GM21723 (cell line): ENCODE measurements around the gene CHST1.

Source experiments
- ATAC-seq: cut with Tn5 transposase; IDR thresholded peaks from one replicate; pipeline ENCODE4 v1.9.1; 2021; ENCODE audit warnings: mild to moderate bottlenecking, moderate library complexity; ENCODE audit not compliant: unreplicated experiment

The CHST1 gene

DNA sequence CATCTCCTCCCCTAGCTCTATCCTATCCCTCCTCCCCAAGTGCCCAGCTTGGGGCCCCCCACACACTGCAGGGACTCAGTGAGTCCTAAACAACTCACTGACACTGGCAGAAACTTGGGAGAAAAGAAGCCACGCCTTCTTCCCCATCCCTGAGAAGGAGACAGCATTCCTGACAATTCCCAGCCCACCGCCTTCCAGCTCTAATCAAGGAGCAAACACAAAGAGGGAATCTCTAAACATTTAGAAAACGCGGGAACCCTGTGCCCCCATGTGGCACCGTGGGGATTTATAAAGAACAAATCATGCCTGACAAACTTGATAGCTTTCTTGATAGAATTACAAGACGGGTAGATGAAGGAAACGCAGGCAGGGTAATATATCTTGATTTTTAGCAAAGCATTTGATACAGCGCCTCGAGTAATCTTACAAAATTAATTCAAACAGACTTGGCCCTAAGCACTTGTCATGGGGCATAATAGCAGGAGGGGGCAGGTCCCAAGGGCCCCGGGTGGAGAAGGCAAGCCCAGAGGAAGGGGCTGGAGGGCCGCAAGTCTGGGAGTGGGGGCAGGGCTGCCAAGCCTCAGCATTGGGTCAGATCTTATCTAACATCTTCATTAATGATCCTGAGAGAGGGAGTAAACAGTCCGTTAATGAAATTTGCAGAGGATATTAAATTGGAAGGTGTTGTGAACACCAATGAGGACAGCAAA lies 4.5 kb downstream of the CHST1 start:
- no peak for ATAC-seq

DNA sequence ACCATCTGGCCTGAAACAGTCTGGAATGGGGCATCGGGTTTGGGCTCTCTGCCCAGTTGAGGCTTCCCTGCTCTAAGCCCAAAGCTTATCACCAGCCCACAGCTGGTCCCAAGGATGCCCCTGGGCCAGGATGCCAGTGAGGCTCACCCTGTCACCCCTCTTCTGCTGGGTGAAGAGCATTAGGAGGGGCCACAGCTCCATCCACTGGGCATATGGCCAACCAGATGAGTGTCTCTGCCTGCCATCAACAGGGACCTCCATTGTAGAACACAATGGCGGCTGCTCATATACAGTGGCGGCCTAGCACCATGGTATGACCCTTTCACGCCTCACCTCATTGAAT lies 5.6 kb downstream of the CHST1 start:
- no peak for ATAC-seq

DNA sequence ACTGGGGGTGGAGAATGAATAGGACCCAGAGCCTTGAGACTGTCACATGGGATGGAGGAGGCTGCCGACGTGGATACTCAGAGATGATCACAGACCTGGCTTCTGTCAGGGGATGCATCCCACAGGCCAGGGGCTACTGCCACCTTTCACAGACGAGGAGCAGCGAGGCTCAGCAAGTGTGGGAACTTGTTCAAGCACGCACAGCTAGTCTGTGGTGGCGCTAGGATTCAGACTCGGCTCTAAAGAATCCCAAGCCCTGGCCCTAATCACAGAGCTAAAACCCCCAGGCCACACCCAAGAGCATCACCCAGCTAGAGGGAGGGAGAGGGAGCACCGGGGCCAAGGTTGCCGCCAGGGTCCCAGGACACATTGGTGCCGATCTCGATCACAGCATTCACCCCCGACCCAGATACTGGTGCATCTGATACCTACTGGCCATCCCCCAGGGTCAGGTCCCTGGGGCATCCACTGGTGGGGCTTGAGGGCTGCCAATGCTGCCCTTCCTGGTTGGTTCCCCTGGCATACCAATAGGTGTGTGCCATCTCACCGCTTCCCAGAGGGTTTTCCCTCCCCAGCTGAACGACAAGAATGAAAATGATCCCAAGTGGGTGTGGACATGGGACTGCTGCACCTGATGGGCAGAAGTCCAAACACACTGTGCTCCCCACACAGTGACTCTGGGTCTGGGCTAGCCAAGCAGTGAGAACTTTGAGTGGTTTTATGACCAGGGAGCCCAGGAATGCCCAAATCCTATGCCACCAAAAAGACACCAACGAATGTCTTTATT lies 6.2 kb downstream of the CHST1 start:
- ATAC-seq = no peak

DNA sequence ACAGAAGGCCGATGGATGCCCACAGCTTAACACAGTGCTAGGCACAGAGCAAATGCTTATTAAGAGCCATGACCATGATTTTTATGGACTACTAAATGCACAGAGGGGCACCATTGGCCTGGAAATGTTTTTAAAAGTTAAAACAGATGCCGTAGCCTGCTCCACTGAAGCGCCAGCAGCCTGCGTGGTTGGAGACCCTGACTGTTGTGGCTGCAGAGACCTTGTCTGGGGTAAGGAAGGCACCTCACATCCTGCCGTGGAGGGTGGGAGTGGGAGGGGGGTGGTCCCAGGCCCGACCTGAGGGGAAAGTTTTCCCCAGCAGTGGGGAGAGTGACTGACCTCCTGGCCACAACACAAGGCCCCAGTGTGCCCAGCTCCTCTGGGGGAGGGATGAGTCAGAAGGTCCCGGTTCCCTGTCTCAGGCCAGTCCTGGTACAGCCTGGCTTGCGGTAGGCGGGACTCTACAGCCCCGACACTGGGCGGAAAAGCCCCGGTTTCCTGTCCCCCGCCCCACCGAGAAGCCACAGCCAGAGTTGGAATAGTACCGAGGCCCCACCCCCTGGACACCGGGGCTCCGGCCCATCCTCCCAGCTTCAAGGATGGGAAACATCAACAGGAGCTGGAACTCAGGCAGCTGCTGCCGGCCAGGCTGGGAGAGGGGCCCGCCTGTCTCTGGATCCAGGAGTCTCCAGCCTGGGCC lies 7.0 kb downstream of the CHST1 start:
- no peak for ATAC-seq

DNA sequence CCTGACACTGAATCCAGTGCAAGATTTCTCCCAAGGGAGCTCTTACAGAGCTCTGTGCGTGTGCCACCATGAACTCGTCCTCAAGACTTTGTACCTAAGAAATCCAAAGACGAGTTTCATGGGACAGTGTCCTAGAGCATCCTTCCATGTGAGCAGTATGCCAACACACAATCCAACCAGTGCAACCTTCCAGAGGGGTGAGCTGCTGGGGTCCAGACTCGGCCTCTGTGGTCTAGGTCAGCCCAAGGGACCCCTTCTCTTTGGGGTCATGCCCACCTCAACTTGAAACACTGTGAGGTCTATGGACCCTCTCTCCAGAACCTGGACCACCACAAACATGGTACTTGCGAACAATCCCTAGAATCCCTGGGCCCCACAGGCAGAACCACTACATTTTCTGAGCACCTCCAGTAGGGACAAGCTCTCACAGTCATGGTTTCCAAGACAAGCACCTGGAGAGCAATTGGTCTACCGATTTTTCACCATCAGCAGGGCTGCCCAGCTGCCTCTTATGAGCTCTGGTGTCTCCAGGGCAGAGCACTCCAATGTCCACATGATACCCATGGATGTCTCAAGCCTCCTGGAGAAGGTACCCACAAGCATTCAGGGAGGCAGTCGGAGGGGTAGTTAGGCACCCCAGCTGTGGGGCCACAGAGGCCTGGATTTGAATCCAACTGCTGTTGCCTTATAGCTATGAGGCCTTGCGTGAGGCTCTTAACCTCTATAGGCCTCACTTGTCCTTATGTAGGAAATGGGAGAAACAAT lies 7.7 kb downstream of the CHST1 start:
- ATAC-seq = no peak

DNA sequence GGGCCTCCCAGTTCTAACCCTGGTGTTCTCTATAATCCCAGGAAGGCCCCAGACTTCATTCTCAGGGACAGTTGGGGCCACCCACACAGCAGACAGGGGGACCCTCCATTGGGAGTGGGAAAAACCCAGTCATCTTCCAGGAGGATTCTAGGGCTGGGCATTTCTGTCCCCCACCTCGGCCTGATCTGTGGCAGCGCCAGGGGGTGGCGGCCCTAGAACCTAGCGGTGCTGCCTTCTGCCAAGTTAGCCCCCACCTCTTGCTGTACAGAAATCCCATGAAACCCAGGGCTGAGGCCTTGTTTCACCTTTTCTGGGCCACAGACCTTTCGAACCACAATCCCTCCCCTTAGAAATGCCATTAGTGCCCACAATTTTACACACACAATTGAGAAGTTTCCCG lies 9.6 kb downstream of the CHST1 start:
- ATAC-seq = no peak

DNA sequence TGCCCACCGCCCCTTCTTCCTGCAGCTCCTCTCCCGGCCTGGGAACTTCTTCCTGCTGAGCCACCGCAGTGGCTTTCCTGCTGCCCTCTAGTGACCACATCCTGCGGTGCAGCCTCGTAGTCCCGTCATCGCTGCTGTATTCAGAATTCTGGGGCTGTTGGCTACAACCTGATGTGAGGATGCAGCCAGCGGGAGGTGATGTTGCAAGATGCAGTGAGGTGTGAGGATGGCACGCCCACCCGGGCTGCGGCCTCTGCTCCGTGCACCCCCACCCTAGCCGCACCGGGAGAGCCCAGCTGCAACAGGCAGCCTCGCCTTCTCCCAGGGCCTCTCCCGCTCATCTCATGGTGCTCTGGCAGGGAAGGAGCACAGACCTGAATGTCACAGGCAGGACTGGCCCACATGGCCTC lies 10.1 kb downstream of the CHST1 start:
- ATAC-seq = no peak

DNA sequence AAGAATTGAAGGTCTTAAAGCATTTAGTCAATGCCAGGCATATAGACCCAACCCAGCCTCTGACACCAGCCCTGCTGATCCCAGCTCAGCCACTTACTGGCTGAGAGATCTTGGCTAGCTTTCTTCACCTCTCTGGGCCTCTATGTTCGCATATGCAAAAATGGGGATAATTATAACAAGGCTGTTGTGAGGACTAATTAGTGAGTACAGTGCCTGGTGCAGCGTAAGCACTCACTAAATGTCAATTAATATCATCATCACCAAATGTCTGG lies 10.5 kb downstream of the CHST1 start:
- ATAC-seq = no peak

DNA sequence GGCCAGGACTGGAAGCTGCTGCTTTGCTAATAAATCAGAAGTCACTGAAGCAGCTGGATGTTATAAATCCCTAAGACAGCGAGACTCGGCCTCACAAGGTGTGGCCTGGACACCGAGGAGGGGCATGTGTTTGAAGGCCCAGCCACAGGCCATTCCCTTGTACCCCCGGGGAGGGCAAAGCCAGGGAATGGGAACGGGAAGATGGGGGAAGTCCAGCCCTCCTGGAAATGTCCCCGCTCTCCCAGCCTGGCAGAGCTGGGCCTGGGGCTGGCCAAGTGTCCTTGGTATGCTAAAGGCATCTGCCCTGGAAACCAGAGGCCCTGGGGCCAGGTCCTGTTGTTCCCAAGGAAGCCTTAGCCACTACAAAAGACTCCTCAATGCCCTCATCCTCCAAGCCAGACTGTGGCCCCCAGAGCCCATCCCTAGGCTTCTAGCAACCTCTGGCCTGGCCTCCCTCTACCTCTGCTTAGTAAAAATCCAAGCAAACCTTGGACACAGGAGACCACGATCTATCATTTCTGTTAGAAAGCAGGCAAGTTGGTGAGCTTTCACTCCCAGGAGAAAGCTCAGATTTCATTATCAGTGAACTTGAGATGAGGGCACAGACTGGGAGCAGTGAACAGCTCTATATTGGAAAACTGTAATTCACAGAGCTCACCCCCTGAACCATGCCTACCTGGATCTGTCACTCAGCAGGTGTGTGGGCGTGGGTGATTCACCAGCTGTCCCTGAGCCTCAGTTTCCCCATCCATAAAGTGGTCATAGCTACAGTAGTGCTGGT lies 11.0 kb downstream of the CHST1 start:
- ATAC-seq = no peak

DNA sequence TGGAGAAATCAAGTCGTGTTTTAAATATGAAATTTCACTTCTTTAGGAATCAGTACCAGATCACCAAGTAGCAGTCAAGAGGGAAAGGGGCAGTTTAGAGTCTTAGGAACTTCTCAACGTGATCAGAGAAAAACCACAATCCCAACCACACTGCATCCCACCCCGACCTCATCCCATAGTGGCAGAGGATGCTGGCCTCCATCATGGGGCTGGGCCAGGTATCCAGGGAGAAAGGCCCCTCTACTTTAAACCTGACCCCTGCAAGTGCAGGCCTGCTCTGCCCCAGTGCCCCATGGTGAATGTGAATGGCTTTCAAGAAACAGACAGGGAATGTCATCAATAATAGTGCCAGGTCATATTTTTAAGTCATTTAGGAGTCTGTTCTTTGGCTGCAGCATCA lies 12.1 kb downstream of the CHST1 start:
- ATAC-seq = no peak

DNA sequence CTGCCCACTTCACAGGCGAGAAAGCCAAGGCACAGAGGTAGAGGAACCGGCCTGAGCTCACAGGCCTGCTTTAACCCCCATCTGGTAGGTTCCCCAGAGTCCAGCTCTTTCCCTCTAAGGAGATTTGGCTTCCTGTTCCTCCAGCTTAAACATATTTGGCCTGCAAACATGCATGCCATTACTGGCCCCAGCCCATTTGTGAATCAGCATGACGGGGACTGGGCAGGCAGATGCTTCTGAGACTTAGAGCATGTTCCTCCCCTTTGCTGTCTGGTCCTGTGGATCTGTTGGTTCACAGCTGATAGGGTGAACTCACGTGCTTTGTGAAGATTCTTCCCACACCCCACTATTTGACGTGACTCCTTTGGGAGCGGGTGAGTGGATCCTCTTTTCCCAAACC lies 12.6 kb downstream of the CHST1 start:
- no peak for ATAC-seq

DNA sequence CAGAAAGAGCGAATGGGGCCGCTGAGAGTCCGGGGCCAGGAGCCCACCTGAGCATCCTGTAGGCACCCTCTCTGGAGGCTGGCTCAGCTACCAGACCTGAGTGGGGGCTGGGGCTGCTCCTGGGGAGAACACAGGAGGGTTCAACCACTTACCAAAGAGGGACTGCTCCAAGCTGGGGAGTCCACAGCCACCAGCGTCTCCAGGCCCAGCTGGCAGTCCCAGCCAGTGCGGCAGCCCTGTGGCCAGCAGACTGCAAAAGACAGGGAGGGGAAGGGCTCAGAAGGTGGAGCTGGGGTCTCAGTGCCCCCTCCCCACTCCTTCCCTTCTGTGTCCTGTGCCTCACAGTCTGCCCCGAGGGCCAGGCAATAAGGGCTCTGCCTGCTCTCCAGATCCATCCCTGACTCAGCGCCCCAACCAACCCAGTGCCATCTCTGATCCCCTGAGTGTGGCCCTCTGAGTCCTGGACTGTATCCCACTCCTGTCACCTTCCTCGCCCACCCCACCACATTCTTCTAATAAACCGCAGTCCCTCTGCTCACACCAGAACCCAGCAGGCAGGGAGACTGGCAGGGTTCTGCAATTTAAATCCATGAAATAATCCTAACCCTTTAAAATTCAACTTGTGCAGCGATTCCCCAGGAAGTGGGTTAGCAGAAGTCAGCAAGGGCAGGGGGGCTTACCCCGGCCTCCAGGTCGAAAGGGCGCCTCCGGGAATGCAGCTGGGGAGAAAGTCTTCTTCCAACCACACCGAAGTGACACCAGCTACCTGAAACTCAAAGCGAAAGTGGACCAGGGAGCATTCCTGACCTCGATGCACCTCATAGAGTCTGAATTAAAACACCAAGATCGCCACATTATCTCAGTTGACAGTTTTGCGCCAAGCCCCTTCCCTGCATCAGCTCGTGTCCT lies 13.3 kb downstream of the CHST1 start:
- ATAC-seq = no peak

DNA sequence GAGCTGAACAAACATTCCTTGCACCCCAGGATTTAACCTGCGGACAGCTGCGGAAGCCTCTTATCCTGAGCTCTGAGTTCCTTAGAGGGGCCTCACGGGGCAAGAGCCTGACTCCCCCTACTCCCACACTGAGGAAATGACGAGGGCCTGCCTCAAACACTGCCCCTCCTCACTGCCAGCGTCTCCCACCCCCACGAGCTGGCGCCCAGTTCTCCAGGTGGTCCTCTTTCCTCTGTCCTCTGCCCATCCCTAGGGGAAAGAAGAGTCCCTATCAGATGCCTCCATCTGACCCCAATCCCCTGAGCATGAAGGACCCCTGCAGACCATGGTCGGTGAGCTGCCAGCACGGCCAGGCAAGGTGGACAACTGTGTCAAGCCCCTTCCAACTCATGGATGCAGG lies 14.3 kb downstream of the CHST1 start:
- no peak for ATAC-seq

DNA sequence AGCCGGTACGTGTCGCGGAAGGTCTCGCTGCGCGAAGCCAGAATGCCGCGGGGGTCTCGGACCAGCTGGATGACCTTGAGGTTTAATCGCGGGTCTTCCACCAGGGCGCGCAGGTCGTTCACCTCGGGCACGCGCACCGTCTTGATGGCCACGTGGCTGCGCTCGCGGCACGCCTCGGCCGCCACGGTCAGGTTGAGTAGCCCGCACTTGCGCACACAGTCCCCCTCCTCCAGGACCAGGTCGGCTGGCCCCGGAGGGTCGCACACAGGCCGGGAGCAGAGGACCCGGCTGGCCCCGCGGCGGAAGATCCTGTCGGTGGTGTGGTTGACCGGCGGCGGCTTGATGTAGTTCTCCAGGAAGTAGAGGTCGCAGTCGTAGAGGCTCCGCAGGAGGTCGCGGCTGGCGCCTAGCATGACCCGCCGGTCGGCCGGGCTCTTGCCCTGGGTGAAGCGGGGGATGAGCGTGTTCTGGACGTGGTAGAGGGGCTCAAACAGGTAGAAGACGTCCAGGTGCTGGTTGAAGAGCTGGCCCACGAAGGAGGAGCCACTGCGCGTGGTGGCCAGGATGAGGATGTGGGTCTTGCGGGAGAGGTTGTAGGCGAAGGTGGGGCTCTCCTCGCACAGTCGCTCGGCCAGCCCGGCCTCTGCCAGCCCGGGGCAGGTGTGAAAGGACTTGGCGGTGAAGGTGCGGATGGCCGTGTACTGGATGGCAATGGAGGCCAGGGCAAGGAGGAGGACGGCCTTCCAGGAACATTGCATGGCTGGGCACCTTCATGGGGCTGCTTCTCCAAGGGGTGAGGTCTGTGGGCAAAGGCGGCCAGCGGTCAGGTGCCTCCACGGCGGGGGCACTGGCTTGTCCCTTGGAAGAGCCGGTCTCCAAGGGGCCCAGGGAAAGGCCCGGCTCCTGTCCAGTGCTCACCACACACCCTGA lies 15.0 kb downstream of the CHST1 start:
- ATAC-seq = no peak

DNA sequence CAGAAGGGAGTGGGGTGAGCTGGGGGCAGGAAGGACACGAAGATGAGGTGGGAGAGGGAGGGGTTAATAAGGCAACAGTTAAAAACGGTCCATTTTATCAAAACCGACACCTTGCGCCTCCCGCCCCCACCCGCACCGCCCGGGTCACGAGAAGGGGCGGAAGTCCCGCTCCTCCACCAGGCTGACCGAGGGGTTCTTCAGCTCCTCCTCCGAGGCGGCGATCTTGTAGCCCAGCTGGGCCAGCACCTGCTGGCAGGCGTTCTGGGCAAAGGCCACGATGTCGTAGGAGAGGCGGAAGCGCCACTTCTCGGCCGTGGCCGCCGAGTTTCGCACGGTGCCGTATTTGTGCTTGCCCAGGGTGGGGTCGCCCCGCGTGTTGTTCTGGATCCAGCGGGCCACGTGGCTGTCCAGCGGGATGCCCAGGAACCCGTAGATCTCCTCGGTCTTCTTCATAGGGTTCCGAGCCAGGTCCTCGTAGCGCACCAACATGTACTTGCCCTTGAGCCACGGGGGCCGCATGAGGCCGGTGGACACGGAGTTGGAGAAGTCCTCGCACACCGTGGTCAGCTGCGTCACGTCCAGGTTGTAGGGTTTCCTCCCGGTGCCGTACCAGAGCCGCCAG lies 15.8 kb downstream of the CHST1 start:
- no peak for ATAC-seq

DNA sequence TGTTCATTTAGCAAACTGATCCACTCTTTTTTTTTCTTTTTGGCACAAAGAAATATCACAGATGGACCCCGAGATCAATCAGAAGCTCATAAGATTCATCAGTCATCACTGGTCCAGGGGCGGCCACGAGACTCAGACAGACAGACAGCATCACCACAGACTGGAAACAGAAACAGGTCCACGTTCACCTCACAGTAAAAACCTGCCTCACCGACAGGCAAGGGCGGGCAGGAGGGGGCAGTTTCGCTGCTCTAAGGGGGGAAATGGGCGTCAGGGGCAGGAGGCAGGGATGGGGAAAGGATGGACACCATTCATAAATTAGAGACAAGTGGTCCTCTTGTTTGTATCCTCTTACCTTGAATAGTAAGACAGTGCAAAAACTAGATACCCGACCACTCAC lies 16.5 kb downstream of the CHST1 start:
- ATAC-seq = no peak

DNA sequence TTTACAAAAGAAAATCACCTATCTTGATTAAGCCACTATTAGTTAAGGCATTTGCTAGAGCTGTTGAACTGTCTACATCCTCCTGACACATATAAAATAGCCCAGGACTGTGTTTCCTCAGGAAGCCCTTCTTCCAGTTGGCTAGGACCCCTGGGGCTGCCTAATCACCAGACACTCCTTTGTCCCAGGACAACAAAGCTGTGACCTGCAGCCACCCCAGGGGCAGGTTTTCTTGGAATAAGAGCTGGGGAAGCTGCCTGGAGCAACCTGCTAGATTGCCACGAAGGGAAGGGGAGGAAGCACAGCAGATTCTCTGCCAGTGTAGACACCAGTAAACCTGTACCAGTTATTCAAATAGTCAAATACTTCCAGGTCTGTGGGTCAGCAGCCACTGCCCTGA lies 17.6 kb downstream of the CHST1 start:
- no peak for ATAC-seq

DNA sequence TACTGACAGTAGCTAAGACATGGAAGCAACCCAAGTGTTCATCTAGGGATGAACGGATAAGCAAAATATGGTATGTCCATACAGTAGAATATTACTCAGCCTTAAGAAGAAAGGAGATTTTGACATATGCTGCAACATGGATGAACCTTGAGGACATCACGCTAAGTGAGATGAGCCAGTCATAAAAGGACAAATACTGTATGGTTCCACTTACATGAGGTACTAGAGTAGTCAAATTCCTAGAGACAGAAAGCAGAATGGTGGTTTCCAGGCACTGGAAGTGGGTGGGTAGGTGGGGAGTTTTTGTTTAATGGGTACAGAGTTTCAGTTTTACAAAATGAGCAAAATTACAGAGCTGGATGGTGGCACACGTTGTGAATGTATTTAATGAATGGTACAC lies 18.1 kb downstream of the CHST1 start:
- ATAC-seq = no peak
